ENCODE results near the gene PAGE5. TPM values are rescaled to one million over a fixed set of nuclear protein-coding genes. Genes with fewer than 3 reads are reported as not detected.

PAGE5 gene, protein sequence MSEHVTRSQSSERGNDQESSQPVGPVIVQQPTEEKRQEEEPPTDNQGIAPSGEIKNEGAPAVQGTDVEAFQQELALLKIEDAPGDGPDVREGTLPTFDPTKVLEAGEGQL
- not detected in 2 replicates for total RNA-seq
- not detected for polyA plus RNA-seq (2012)

DNA sequence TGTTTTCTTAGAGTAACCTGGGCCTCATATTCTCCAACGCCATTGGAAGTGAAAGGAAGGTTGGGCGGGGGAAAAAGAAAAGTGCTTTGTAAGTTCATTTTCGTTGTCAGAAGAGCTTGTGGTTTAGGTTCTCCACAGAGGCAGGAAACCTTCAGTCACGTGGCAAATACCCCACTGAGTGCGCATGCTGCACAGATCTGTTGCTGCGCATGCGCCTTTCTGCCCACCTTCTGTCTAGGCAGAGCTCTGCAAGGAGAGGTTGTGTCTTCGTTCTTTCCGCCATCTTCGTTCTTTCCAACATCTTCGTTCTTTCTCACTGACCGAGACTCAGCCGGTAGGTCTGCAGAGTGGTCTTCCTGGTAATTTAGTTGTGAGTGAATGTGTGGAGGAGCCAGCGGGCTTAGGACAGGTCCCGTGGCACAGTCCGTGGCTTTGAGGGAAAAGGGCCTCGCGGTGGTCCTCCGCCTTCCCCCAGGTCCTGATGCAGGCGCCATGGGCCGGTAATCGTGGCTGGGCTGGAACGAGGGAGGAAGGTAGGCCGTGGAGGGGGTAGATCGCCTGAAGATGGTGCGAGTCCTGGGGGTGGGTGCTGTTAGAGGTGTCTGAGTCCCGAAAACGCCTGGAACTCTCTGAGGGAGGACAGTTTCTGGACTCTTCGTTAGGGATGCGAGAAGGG lies at the start of gene PAGE5:
Gene PAGE5, plus strand, starts transcription at position 228 of the 676 bp plus-strand sequence. CDS start 1,037 bp downstream, outside the sequence.
- no peak for DNase-seq (ENCODE audit: low read depth)

DNA sequence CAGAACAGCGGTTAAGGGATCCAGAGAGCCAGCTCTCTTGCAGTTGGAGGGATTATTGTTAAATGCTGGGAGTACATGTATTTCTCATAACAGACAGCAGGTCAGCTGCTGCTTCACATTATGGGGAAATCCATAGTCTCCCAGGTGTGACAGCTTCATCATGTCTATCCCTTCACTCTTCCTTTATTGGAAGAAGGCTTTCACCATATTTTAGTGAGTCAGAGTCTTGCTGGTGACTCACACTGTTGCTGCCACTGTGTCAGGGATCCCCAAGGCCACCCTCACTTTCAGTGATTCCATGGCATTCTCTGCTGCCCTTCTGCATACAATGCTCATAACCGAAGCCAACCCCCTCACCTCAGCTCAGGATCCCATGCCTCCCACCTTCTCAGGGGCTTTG lies 32.9 kb upstream of the PAGE5 start:
- DNase-seq (ENCODE audit: low read depth): no peak

DNA sequence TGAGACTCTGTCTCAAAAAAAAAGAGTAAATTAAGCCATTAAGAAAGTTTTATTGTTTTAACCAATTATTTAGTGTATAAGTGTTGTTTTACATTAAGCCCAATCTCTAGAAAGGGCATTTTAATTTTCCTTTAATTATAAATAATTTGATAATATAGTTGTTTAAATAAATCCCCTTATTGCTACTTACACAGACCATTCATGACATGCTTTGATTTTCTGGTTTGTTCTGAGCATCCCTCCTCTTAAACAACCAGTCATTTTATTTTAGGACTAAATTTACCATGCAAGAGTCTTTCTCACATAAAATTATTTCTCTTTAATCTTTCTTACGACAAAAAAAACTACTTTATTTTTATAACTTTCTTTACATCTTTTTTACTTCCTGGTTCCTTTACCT lies 23.5 kb upstream of the PAGE5 start:
- DNase-seq (ENCODE audit: low read depth): no peak

DNA sequence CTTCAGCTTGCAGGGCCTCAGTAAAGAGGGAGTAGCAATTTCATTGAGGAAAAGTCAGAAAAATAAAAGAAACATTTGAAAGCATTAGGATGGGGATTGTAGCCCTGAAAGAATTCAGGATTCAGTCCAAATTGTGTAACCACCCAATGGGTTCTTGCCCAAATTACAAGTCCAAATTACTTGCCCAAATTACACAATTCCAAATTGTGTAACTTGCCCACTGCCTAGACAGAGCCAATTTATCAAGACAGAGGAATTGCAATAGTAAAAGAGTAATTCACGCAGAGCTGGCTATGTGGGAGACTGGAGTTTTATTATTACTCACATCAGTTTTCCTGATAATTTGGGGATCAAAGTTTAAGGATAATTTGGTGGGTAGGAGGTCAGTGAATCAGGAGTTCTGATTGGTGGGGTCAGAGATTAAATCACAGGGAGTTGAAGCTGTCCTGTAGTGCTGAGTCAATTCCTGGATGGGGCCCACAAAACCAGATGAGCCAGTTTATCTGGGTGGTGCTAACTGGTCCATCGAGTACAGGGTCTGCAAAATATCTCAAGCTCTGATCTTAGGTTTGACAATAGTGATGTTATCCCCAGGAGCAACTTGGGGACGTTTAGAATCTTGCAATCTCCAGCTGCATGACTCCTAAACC lies 18.1 kb upstream of the PAGE5 start:
- DNase-seq (ENCODE audit: low read depth): no peak

DNA sequence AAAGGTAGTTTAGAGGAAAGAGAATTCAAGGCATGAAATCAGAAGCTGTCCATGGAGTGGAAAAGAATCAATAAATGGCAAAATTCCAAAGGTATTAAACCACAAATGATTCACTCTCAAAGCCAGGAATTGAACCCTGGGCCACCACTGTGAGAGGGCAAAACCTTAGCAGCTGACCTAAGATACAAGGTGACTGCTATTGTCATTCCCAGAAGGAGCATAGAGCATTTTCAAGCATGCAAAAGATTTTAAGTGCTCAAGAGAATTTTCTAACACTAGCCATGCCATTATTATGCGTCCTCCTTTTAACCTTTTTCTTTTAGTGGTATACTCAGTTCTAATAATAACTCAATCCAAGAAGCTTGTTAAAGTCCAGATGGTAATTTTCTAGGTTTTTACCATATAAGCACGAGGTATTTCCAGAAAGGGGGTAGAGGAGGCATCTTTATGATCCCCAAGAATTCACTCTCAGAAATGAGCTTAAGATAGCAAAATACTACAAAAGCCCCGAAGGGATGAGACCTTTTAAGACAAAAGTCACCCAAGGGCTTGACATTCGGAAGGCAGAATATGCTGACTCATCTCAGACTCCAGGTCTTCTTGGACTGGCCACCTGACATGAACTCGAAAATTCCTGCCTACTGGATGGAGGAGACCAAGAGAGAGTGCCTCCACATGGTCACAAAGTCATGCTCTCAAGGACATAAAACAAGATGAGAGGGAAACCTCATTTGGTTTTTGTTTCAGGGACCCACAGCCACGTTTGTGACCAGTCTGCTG lies 13.8 kb upstream of the PAGE5 start:
- DNase-seq (ENCODE audit: low read depth): no peak

DNA sequence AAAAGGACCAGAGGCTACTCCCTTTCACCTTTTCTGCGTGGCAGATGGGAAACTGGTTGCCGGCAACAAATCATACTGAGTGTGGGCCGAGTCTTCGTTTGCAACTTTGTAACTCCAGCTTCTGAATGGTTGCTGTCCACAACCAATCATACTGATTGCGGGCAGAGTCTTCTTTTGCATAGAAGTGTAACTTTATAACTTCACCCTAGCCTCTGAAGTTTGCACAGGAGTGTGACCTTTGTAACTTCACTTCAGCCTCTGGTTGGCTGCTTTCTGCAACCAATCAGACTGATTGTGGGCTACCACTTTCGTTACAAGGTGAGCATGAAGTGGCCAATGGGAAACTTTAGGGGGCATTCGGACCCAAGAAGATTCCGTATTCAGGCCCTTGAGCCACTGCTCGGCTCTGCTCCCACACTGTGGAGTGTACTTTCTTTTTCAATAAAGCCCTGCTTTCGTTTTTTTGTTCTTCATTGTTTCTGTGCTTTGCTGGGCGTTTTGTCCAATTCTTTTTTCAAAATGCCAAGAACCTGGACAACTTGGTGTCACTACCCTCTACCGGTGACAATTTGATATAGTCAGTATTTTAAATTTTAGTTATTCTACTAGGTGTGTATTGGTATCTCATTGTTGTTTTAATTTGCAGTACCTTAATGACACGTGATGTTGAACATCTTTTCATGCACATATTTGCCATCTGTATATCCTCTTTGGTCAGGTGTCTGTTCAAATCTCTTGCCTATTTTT lies 9.0 kb upstream of the PAGE5 start:
- DNase-seq (ENCODE audit: low read depth): no peak

DNA sequence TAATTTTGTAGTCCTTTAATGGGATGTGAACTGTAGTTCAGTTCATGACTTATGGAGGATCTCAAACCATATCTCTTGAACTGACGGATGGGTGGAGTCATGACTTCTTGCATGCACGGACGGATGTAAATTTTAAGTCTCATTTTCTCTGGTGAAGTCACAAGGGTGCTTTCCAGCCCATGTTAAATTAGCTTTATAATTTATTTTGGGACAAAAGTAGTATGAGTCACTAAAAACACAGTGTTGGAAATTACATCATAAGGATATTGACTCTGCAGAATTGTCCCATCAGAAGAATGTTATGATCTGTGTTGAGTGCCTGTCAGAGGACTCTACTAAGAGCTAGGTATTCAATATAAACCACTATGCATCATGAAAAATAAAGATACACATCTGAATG lies 6.8 kb upstream of the PAGE5 start:
- no peak for DNase-seq (ENCODE audit: low read depth)

DNA sequence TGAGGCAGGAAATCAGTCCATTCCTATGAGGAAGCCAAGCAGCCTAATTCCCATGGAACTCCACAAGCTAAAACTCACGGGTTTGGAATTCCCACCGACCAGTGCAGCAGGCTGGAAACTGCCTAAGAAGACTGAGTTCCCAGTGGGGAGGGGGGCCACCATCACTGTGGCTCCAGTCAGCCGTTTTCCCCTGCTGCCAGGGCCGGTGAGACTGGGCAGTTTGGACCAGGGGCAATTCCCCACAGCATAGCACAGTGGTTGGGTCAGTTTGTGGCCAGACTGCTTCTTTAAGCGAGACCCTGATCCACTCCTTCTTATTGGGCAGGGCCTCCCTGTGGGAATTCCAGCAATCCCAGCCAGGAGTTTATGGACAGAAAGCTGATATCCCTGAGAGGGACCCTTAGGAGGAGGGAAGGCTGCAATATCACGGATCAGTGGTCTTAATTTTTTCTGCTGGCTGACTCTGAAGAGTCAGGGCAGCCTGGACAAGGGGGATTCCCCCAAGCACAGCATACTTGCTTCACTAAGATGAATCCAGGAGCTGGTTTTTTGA lies 20.7 kb downstream of the PAGE5 start:
- DNase-seq (ENCODE audit: low read depth): no peak

DNA sequence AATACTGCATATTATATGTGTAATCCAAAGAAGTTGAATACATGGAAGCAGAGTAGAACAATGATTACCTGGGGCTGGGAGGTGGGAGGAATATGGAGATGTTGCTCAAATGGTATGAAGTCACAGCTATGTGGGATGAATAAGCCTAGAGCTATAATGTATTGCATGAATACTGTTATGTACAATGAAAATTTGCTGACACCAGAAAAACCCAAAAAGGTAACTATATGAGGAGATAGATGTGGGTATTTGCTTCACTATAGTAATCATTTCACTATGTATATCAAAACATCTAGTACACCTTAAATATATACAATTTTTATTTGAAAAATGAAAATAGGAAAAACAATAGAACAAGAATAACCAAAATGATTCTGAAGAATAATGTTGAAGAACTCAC lies 33.4 kb downstream of the PAGE5 start:
- DNase-seq (ENCODE audit: low read depth): no peak

DNA sequence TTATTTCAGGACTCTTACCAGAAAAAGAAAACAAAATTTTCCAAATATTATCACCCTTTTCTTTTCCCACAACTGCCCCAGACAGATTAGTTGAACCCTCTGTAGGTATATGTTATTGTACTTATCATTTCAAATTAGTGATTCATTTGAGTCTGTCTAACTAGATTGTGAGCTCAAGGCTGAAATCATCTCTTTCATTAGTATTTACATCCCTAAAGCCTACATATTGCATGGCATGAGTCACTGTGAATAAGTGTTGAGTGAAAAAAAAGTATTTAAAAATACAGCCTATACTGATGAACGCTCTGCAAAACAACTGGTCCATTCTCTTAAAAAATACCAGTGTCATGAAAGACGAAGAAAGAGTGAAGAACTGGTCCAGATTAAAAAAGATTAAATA lies 40.7 kb downstream of the PAGE5 start:
- no peak for DNase-seq (ENCODE audit: low read depth)

DNA sequence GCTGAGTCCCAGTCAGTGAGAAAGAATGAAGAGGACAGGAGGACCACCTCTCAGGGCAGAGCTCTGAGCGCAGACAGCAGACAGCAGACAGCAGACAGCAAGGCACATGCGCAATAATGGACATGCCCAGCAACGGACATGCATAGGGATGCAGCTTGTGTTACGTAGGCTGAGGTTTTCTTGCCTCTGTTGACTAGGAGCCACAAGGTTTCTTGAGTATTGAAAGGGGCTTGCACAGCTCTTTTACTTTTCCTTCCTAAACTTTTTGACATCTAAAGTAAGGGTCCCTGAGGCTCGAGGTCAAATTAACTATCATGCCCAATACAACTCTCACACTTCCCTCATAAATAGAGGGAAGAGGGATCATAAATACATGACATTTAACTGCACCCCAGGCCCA lies 44.7 kb downstream of the PAGE5 start, which contains the start of gene PAGE3:
Gene PAGE3, minus strand, starts transcription at position 101 of the 400 bp plus-strand sequence. CDS start 1,013 bp downstream, outside the sequence.
- DNase-seq (ENCODE audit: low read depth): no peak

Other genes starting within 250 kb of the PAGE5 start
- gene PFKFB1, start 226.2 kb upstream of the PAGE5 start, total RNA-seq: 0.16 TPM in 1 of 2 replicates, not detected in the other
- gene APEX2, start 220.0 kb upstream of the PAGE5 start, total RNA-seq: 7.8 and 11.2 TPM in 2 replicates
- not detected in 2 replicates for gene ALAS2, start 189.4 kb upstream of the PAGE5 start, total RNA-seq
- not detected in 2 replicates for gene PAGE2B, start 145.3 kb upstream of the PAGE5 start, total RNA-seq
- gene PAGE2, start 131.3 kb upstream of the PAGE5 start, total RNA-seq: not detected in 2 replicates
- gene PAGE3, start 44.6 kb downstream of the PAGE5 start, total RNA-seq: not detected in 2 replicates
- 24.2 and 34.0 TPM in 2 replicates for gene MAGEH1, start 231.8 kb downstream of the PAGE5 start, total RNA-seq